DMS 273 (cell line): ENCODE results near the gene TTC8.
"Not testable (repeated sequence)": the region's sequence is repeated elsewhere in the genome, so short reads cannot be mapped to it uniquely, and the experiment has no call there.

ENCODE experiments used
- DNase-seq: peaks from one replicate; lab custom pipeline; 2025; ENCODE audit not compliant: unreplicated experiment; lab: John Stamatoyannopoulos, UW

The TTC8 gene

DNA sequence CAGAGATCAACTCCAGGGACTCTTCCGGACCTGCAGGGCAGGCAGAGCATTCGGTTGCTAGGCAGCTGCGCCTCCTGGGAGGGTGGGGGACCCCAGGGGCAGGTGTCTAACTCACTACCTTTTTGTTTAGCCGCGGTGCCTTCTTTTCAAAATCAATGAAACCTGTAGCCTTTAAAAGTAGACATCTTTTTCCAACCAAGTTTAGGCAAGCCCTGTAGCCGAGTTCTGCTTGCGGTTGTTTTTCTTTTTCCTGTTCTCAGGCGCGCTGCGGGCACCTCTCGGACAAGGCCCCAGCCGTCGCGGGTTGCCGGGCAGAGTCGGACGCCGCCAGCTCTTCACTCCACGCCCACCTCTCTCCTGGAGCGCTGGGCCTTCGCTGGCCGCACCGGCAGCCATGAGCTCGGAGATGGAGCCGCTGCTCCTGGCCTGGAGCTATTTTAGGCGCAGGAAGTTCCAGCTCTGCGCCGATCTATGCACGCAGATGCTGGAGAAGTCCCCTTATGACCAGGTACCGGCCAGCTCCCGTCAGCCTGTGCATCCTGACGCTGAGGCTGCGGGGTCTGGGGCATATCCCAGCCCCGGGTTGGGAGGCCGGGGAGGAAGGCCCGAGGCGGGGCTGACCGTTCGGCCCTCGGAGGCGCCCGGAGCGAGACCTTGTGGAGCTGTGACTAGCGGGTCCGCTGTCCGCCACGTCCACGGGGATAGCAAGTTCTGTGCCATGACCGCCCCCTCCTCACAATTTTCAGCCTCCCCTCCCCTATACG, at the start of gene TTC8:
Gene TTC8 (plus strand): TSS at position 338 of the 764 bp plus-strand sequence. CDS start 57 bp downstream, at position 395.
- DNase-seq = peak; percentile 95

DNA sequence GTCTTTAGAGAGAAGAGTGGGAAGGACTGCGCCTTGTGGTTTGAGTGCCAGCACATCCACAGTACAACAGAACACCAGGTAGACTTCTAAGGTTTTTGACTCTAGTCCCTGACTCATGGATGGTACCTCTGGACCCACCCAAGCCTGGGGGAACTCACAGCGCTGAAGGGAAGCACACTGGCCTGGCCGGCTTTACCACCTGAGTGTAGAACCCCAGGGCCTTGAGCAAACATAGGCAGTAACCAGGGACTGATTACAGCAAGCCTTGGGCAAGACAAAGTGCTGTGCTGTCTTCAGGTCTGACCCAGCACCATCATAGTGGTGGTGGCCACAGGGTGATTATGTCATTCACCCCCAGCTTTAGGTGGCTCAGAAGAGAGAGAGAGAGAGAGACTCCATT, 48.9 kb upstream of the TTC8 start:
- no peak for DNase-seq

DNA sequence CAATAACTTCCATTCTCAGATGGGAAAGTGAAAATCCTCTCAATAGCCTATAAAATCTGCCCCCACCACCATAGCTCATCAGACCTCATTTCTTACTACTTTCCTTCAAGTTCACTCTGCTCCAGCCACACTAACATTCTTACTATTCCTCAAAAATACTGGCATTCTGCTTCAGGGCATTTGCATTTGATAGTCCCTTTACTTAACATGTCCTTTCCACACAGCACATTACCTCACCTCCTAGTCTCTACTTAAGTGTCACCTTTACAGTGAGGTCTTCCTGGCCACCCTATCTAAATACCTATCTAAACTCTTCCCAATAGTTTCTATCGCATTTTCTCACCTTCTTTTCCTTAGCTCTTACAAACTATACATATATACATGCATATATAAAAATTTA, 38.5 kb upstream of the TTC8 start:
- DNase-seq = no peak

DNA sequence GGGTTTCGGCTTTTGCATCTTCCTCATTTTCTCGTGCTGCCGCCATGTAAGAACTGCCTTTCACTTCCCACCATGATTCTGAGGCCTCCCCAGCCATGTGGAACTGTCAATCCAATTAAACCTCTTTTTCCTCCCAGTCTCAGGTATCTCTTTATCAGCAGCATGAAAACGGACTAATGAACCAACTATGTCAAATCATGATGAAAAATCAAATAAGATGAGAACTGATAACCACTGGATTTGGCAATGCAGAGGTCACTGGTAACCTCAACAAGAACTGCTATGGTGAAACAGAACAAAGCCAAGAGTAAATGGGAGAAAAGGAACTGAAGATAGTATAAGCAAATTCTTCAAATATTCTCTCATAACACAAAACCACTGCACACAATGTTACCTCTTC, 37.7 kb upstream of the TTC8 start:
- no peak for DNase-seq

DNA sequence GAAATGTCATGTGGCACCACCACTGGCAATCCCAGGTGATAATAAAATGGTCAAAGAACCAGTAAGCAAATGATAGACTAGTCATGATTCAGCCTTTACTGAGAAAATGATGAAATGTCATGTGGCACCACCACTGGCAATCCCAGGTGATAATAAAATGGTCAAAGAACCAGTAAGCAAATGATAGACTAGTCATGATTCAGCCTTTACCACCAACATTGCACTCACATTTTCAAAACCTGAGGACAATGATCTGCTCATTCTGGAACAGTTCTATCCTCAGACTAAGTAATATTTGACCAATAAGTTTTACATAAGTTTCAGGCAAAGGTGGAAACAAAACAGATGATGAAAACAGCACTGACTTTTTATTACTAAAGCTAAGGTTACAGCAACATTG, 34.9 kb upstream of the TTC8 start:
- DNase-seq = not testable (repeated sequence)

DNA sequence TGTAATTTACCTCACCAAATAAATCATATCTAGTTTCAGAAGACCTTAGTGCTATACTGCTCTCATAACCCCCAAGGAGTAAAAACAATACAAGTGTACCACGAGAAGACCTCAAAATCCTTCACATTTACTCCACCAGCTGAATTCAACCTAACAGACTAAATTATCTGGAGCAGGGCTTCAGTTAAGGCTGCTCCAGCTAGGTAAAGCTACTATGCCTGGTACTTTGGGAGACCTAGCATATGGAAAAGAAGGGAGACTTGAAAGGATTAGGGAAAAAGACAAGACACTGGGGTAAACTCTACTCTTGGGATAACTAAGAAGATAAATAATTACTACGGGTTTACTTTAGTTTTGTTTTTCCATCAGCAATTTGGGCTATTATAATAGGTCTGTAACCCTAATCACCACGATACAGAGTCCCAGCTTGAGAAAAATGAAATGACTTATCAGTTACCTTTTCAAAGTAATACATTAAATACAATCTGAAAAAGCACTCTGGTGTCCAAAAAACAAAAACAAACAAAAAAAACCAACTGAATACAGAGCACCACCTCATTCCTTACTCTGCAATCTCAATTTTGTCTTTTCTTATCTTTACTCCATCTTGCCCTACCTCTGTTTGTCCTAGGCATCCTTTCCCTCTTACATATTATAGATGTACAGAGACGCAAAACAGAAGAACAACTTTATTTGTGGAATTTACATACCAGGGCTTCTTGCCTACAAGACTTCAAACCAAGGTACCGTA, 33.8 kb upstream of the TTC8 start:
- peak; percentile 22 for DNase-seq

DNA sequence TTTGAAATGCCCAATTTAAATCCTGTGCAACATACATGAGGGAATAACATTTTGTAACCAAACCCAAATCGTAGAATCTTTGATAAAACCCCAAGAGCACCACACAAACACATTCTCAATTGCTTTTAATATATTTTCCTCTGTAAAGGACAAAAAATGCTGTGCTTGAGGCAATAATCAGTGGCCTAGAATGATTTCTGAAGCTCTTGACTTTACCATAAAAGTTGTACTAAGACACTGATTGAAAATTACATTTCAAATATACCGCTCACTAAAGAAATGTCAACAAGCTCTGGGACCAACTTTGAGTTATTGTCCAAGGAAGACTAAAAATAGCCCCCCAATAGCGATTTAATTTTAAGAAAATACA, 33.2 kb upstream of the TTC8 start:
- DNase-seq = peak; percentile 27

- DNase-seq = peak; percentile 69
These were observed 32.6 kb upstream of the TTC8 start for GRCh38 chr14:88791629-88792472.

DNA sequence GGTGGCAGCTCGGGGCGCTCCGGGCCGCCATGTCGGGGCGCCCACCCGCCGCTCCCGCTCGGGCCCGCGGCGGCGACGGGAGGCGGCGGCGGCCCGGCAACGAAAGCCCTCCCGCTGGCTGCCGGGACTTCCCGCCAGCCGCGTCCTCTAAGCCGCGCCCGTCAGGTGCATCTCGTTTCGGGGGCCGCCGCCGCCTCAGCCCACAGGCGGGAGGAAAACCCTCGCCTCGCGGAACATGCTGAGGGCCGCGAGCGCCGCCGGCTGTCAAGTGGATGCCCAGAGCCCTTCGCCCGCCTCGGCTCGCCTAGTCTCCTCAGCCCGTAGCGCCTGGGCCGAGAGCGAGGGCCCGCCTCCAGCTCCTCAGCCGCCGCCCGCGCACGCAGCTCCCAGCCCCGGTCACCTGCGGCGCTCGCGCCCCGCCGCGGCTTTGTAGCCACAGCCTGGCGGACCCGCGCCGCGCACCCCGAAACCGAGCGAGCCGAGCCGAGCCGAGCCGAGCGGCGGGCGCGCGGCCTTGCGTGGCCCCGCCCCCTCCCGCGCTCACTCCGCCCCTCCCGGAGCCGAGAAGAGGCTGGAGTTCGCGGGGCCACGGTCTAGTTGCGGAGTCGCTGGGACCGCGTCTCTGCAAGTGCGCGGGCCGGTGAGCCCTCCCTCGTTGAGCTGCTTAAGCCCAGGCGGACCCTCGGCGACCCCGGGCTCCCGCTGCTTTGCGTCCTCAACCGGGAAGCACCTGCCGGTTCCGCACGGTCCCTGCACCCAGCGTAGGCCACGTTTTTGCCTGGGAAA, 31.8 kb upstream of the TTC8 start, which contains the start of gene EML5:
Gene EML5 (minus strand): TSS at position 481 of the 786 bp plus-strand sequence. CDS start 450 bp downstream, at position 31.
- peak; percentile 95 for DNase-seq

- DNase-seq = no peak
These were observed 31.2 kb upstream of the TTC8 start for GRCh38 chr14:88793259-88793625.

GRCh38 chr14:88798156-88798555, 26.3 kb upstream of the TTC8 start:
- peak; percentile 92 for DNase-seq

DNA sequence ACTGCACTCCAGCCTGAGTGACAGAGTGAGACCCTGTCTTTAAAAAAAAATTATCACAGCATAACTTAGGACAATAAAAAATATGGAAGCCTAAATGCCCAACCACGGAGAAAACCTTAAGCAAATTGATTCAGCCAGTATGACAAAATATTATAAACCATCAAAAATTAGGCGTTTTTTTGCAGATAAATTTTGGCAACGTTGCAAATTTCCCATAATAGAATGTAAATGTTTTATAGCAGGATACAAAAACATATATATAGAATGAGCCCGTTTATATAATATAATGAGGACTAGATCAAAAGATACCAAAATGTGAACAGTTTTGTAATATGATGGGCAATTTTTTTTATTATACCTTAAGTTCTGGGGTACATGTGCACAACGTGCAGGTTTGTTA, 24.9 kb upstream of the TTC8 start:
- DNase-seq = no peak

GRCh38 chr14:88802596-88802995, 21.9 kb upstream of the TTC8 start:
- peak; percentile 51 for DNase-seq

GRCh38 chr14:88804035-88804434, 20.4 kb upstream of the TTC8 start:
- DNase-seq = no peak

GRCh38 chr14:88804477-88804876, 20.0 kb upstream of the TTC8 start:
- DNase-seq = no peak

DNA sequence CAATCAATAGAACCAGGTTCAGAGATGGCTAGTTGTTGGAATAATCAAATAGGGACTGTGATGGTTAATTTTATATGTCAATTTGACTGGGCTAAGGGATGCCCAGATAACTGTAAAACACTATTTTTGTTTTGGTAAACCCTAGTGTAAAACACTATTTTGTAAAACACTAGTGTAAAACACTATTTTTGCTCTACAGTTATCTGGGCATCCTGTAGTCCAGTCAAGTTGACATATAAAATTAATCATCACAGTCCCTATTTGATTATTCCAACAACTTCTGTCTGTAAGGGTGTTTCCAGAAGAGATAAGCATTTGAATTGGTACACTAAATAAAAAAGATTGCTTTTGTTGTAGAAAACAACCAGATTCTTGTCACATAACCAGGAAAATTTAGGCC, 16.1 kb upstream of the TTC8 start:
- DNase-seq = no peak

GRCh38 chr14:88815980-88816379, 8.5 kb upstream of the TTC8 start:
- no peak for DNase-seq

DNA sequence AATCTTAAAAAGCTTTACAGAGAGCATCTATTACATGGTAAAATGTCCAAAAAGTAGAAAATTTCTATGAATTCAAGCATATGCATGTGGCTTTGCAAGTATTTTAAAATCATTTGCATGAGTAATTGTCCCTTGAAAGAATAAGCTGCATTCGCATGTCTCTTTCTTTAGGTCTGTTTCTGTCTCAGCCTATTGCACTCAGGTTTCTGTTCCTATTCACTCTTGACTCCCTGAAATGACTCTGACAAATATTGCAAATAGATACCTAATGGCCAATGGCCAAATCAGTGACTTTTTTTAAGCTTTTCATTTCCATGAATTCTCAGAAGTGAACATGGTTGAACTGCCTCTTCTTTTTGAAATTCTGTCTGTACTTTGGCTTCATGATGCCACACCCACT, 6.4 kb upstream of the TTC8 start:
- DNase-seq = no peak

DNA sequence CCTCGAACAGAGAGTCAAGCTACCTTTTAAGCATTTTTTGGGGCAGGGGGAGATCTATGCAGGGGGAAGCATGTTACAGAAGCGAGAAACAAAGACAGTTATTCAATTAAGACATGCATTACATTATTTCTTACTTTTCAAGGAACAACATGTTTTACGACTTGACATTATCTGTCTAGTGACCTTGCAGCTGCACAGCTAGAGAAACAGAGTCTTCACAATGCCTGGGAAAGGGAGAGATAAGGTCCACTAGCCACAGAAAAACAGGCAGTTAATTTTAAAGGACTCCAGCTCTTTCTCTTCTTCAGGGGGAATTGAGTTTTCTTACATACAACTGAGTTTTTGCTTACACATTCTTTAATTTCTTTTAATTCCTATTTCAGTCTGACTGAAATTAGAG, 4.8 kb upstream of the TTC8 start:
- DNase-seq = not testable (repeated sequence)

GRCh38 chr14:88821378-88821777, 3.1 kb upstream of the TTC8 start:
- DNase-seq = no peak

DNA sequence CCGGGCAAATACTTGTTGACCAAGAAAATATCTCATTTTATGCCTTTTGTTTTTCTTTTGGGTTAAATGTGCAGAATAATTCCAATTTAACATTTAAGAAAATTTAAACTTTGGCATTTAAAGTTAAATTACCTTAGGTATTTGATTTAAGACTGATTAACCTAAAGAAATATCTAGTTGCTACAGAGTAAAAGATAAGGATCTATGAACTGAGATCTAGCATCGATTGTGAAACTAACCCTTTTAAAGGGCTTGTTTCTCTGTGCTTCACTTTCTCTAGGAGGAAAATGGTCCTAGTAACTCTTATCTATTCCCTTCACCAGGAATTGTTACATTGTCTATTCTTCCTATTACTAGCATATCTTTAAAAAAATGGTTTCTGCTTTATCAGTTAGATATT, 2.6 kb upstream of the TTC8 start:
- DNase-seq = no peak
